ENCODE results near the gene CTXN2. TPM values are rescaled to one million over a fixed set of nuclear protein-coding genes. Genes with fewer than 3 reads are reported as not detected.

Gene CTXN2
- total RNA-seq, 1 experiment from 2014 or later, result not detected

DNA sequence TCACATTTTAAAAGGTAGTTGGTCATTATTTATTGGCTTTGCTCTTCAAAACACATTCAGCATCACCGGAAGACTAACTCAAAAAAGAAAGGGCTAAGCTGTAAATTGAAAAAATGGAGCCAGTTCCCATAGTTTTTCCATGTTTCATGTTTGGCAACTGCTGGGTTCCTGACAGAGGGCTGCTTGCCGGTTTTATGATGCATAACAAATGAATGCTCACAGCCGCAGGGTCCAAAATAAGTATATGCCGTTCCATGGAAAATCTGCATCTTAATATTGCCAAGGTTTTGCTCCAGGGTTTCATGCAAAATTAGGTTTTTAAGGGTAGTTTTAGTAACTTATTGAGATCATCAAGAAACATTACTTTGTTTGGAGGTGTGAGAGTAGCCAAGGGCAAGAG lies 30.4 kb downstream of the CTXN2 start:
- no peak for DNase-seq (ENCODE audit: low read depth)

DNA sequence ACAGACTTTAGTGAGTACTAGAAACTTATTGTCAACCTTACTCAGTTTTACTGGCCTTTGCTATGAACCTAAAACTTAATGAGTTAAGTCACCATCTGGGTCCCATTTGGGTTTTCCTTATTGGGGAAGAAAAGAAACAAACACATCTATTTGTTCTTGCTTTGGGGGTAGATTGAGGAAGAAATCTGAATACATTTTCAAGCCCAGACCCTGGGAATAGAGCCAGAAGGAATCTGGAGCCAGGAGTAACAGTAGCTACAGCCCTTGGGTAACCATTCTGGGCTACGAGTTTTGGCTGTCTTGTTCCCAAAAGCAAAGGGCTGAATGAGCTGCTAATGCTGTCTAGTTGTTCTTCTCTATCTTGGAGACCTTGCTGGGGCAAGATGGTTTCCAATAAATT lies 31.2 kb downstream of the CTXN2 start:
- DNase-seq (ENCODE audit: low read depth), result no peak

DNA sequence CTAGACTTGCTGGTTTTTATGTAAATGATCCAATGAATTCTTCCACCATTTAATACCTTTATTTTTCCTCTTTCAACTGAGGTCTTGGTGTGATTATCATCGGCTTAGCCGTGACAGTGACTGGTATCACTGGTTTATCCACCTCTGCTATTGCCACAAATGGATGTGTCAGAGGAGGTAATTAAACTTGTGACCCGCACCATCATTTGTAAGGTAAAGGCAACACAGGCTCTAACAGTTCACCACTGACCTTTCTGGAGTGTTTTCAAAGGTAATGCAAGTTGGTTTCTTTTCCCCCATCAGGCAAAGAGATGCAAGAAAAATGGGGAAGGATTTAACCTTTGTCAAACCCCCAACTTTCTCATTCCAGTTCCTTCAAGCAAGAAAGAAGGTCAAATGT lies 34.3 kb downstream of the CTXN2 start:
- no peak for DNase-seq (ENCODE audit: low read depth)

DNA sequence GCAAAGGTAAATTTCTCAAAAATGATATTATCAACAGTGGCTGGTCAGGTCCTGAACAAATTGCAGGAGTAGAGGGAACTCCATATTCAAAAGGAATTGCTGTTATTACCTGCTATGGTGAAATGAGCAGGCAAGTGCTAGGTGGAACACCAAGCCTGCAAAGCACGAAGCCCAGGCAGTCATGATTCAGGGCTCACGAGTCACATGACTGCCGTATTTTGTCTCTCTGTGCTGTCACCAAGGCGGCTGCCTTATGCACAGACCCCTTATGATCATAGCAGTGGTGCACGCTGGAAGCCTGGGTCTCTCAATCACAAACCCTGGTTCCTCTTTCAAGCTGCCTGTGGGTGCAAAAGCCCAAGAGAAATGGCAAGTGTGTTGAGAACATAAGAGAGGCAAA lies 39.0 kb downstream of the CTXN2 start:
- DNase-seq (ENCODE audit: low read depth), result no peak

DNA sequence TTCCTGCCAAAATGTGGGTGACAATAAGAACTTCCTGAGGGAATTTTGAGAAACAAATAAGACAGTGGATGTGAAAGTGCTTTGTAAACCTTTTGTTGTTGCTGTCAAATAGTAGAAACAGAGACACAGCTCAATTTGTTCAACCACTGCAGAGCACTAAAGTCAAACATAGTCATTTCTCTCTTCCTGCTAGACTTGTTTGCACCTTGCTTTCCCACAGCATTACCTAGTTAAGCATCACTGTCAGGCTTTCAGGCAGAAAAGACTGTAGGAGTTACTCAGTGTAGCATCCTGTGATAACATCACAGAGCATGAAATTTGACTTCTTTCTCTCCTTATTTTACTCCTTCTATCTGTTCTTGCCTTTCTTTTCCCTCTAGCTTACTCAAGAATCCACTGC lies 41.8 kb downstream of the CTXN2 start:
- no peak for DNase-seq (ENCODE audit: low read depth)

DNA sequence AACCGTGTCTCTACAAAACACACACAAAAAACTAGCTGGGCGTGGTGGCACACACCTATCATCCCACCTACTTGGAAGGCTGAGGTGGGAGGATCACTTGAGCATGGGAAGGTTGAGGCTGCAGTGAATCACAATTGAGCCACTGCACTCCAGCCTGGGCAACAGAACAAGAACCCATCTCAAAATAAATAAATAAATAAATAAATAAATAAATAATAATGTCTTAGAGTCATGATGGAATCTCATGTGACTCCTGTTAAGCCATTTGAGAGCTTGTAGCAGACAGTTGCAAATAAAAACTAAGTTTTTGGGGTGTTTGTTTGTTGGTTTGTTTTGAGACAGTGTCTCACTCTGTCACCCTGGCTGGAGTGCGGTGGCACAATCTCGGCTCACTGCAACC lies 47.9 kb downstream of the CTXN2 start:
- DNase-seq (ENCODE audit: low read depth), result no peak

DNA sequence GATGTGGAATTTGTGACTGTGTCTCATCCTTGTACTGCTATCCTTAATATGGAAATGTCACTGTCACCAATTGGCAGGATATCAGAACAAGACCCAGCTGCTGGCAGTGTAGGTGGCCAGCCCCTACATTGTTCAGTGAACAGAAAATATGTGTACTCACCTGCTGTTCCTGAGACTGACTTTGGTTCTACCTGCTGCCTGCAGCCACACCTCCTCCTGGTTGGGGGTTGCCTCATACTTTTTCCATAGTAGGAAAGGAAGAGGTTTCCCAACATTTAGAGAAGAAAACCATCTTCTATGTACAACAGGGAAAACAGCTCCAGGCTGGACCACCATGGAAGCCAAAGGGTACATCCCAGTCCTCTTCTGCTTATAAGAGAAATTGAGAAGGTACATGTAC lies 50.5 kb downstream of the CTXN2 start:
- no peak for DNase-seq (ENCODE audit: low read depth)

DNA sequence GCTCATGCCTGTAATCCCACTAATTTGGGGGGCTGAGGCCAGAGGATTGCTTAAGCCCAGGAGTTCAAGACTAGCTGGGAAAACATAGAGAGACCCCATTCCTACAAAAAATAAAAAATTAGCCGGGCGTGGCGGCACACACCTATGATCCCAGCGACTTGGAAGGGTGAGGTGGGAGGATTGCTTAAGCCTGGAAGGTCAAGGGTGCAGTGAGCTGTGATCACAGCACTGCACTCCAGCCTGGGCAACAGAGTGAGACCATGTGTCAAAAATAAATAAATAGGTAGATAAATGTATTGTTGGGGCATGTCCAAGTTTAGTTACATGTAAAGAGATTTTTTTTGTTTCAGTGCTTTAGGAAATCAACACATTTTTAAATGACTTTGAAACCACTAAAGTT lies 51.1 kb downstream of the CTXN2 start:
- DNase-seq (ENCODE audit: low read depth), result no peak

DNA sequence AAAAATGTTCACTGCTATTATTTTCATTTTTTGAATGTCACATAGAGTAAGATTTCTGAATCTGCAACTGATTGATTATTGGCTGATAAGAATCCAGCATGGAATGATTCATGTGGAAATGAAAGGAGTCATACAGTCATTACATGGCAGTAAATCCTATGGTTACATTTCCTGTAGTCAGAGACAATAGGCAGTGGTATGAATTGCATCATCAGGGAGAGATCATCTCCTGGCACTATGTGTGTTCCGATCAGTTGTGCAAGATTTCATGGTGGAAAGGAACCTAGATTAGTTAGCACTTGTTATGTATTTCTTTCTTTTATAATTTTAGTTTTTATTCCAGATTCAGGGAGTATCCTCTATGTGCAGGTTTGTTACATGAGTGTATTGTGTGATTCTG lies 53.5 kb downstream of the CTXN2 start:
- DNase-seq (ENCODE audit: low read depth), result peak; percentile 43

DNA sequence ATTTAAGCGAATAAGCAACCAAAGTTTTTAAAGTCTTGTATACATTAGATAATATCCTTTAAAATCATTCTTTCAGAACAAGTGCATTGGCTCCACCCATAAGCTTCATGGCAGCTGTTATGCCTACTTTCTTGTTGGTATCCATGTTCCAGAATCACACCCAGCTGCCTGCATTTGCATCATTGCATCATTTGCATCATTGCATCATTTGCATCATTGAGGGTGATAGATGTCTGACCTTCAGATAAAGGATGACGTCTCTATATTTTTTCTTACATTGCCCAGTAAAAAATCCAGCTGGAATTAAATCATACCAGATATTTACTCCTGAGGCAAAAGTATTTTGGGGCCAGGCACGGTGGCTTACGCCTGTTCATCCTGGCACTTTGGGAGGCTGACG lies 56.9 kb downstream of the CTXN2 start:
- DNase-seq (ENCODE audit: low read depth), result no peak

DNA sequence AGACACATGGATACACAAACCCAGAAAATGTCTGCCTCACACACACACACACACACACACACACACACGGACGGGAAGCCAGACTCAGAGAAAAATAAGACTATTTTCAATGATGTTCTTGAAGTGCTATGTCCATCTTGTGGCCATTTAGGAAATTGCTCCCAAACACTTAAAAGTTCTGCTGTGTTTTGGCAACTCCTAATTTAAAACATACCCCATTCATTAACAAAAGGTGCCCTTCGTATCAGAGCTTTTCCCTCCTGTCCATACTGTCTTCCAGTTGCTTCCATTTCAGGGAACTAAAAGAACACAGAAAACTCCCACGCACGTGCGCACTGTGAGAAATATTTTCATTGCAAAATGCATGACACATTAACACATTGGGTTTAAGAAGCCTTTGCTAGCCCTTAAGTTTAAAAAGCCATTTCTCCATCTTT lies 59.2 kb downstream of the CTXN2 start:
- DNase-seq (ENCODE audit: low read depth), result peak; percentile 67

DNA sequence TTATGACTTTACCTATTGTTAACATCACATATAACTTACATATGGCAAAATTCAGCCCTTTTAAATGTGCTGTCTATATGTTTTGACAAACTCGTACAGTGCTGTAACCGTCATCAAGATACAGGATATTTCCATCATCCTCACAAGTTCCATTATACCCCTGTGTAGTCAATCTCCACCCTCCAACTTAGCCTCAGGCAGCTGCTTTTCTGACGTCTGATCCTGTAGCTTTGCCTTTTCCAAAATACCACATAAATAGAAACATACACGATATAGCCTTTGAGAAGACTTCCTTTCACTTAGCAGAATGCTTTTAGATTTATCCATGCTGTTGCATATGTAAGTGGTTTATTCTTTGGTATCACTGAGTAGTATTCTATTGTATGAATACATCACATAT lies 61.7 kb downstream of the CTXN2 start:
- no peak for DNase-seq (ENCODE audit: low read depth)

Other genes with a start within 250 kb of the CTXN2 start
- gene SLC24A5, start 70.7 kb upstream of the CTXN2 start, total RNA-seq (2014; rRNA removed; shearing (Covaris generic)), result not detected in 2 replicates
- 7.7 and 15.2 TPM in 2 replicates for gene MYEF2, start 13.4 kb upstream of the CTXN2 start, total RNA-seq (2014; rRNA removed; shearing (Covaris generic))
- gene SLC12A1, start 14.6 kb downstream of the CTXN2 start, total RNA-seq (2014; rRNA removed; shearing (Covaris generic)), result not detected in 2 replicates
- 132 and 160 TPM in 2 replicates for gene DUT, start 139.8 kb downstream of the CTXN2 start, total RNA-seq (2014; rRNA removed; shearing (Covaris generic))

All from HT1080 (cell line).